ENCODE measurements around the gene FTCDNL1. TPM values are rescaled to one million over a fixed set of nuclear protein-coding genes. Genes with fewer than 3 reads are reported as not detected.
A peak's percentile ranks its signal among the peaks of the same experiment; 100 is the strongest.

FTCDNL1 gene
- total and polyA plus RNA-seq, 2 of the 13 experiments (the other 11 are each of a cell fraction or from before 2014, with no cell fraction given), result 0.98 to 1.4 TPM

- TF ChIP-seq ELF3 (CRISPR knock-in tag; IDR thresholded peaks at IDR 0.05) (peak; percentile 85), ZNF468 (CRISPR knock-in tag; IDR thresholded peaks at IDR 0.05) (no peak), BHLHE40 (IDR thresholded peaks at IDR 0.05; ENCODE audit: low read length) (no peak), ZNF740 (CRISPR knock-in tag; IDR thresholded peaks at IDR 0.05) (no peak), STAG1 (CRISPR knock-in tag; IDR thresholded peaks at IDR 0.05) (no peak), NFIC (IDR thresholded peaks at IDR 0.05; ENCODE audit: low read length) (peak; percentile 85; the same call in 1 of the 2 replicates), DZIP1 (CRISPR knock-in tag; IDR thresholded peaks at IDR 0.05) (no peak), FLYWCH1 (CRISPR knock-in tag; IDR thresholded peaks at IDR 0.05) (no peak), HES4 (CRISPR knock-in tag; IDR thresholded peaks at IDR 0.05; ENCODE audit: borderline replicate concordance) (no peak), SNAPC4 (CRISPR knock-in tag; IDR thresholded peaks at IDR 0.05) (no peak), MXI1 (IDR thresholded peaks at IDR 0.05; ENCODE audit: borderline replicate concordance, low read depth, low read length) (no peak), GRHL1 (CRISPR knock-in tag; conservative IDR thresholded peaks at IDR 0.05) (no peak), PHF20 (CRISPR knock-in tag; IDR thresholded peaks at IDR 0.05) (no peak), ZNF20 (CRISPR knock-in tag; IDR thresholded peaks at IDR 0.05) (no peak), ZNF441 (CRISPR knock-in tag; IDR thresholded peaks at IDR 0.05; ENCODE audit: borderline replicate concordance) (no peak), PRMT3 (CRISPR knock-in tag; IDR thresholded peaks at IDR 0.05; ENCODE audit: borderline replicate concordance, low read depth) (no peak), NFYC (CRISPR knock-in tag; IDR thresholded peaks at IDR 0.05) (no peak), DR1 (CRISPR knock-in tag; IDR thresholded peaks at IDR 0.05) (no peak), ZBTB26 (CRISPR knock-in tag; IDR thresholded peaks at IDR 0.05; ENCODE audit: borderline replicate concordance) (no peak)
These were observed 112.1 kb downstream of the FTCDNL1 start (continued) for GRCh38 chr2:199738727-199739412.
